Smooth muscle cell (in vitro differentiated cells): ENCODE measurements around the gene CXXC5. TPM values are rescaled to one million over a fixed set of nuclear protein-coding genes. Genes with fewer than 3 reads are reported as not detected.
"Not testable (repeated sequence)": the region's sequence is repeated elsewhere in the genome, so short reads cannot be mapped to it uniquely, and the experiment has no call there.

Source experiments
- DNase-seq: peaks from one replicate; lab custom pipeline; 2025; ENCODE audit not compliant: unreplicated experiment; lab: John Stamatoyannopoulos, UW
- H2AFZ ChIP-seq: fragments of 200-600 bp; sonication (generic); 2 replicates; pipeline ENCODE4 v1.6.0; 2016; ENCODE audit warnings: antibody characterized with exemption, low read depth, mild to moderate bottlenecking
- H3F3A ChIP-seq: fragments of 200-600 bp; sonication (generic); 2 replicates; pipeline ENCODE4 v1.6.0; 2017; ENCODE audit warnings: antibody characterized with exemption, low read depth
- H3K27ac ChIP-seq: fragments of 200-600 bp; sonication (generic); 2 replicates; pipeline ENCODE4 v1.5.1; 2016; ENCODE audit warnings: low read depth, mild to moderate bottlenecking
- H3K27me3 ChIP-seq: fragments of 200-600 bp; sonication (generic); 2 replicates; pipeline ENCODE4 v1.6.1; 2016; ENCODE audit warnings: low read depth, mild to moderate bottlenecking
- H3K36me3 ChIP-seq: fragments of 200-600 bp; sonication (generic); 2 replicates; pipeline ENCODE4 v1.5.1; 2016; ENCODE audit warnings: low read depth
- H3K4me1 ChIP-seq: fragments of 200-600 bp; sonication (generic); 2 replicates; pipeline ENCODE4 v1.5.1; 2016; ENCODE audit warnings: low read depth
- H3K4me2 ChIP-seq: fragments of 200-600 bp; sonication (generic); 2 replicates; pipeline ENCODE4 v1.6.0; 2016; ENCODE audit warnings: mild to moderate bottlenecking
- H3K4me3 ChIP-seq: fragments of 200-600 bp; sonication (generic); 2 replicates; pipeline ENCODE4 v1.5.1; 2016; ENCODE audit warnings: mild to moderate bottlenecking
- H3K79me2 ChIP-seq: fragments of 200-600 bp; sonication (generic); 2 replicates; pipeline ENCODE4 v1.6.0; 2016; ENCODE audit warnings: low read depth, mild to moderate bottlenecking
- H3K9ac ChIP-seq: fragments of 200-600 bp; sonication (generic); 2 replicates; pipeline ENCODE4 v1.6.0; 2016; ENCODE audit warnings: low read depth
- H3K9me3 ChIP-seq: fragments of 200-600 bp; sonication (generic); replicated peaks from 2 replicates; pipeline ENCODE4 v1.5.1; 2016; ENCODE audit warnings: low read depth
- H4K20me1 ChIP-seq: fragments of 200-600 bp; sonication (generic); 2 replicates; pipeline ENCODE4 v1.6.0; 2016; ENCODE audit warnings: low read depth
- WGBS: methylation state at CpG from one replicate; pipeline ENCODE4 v1.1.7; 2016; ENCODE audit warnings: low lambda C conversion rate; 5-methylcytosine and 5-hydroxymethylcytosine counted together
- polyA plus RNA-seq: library from polyadenylated mRNA; unstranded; fragments of >200 nt; fragmentation: Nextera tagmentation; extraction: Ambion mirVana; gene quantifications from 2 replicates; pipeline ENCODE4 v1.2.1, GENCODE V29; 2016
- total RNA-seq: library from RNA; depleted of rRNA; stranded (reverse); fragments of >200 nt; gene quantifications from 2 replicates; pipeline ENCODE4 v1.2.3, GENCODE V29; 2014
- TF ChIP-seq, protein P1 (sequence below): fragments of 200-600 bp; sonication (generic); IDR thresholded peaks from 2 replicates; pipeline ENCODE4 v1.5.1; 2017; ENCODE audit warnings: borderline replicate concordance, mild to moderate bottlenecking, antibody characterized with exemption; ENCODE audit not compliant: insufficient read depth, poor library complexity, severe bottlenecking

Gene CXXC5
- total and polyA plus RNA-seq, 2 experiments from 2014 or later = 85.5 to 139 TPM

DNA sequence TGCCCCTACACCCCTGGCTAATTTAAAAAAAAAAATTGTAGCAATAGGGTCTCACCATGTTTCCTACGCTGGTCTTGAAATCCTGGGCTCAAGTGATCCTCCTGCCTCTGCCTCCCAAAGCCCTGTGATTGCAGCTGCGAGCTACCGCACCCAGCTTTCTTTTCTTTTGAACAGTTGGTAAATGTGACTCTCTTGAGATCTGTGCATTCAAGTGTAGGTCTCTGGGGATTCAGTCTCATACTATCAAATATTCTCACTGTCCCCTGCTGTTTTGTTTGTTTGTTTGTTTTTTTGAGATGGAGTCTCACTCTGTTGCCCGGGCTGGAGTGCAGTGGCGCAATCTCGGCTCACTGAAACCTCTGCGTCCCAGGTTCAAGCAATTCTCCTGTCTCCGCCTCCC lies 42.3 kb upstream of the CXXC5 start:
- H3K9me3 ChIP-seq = no peaks in the 10 kb centered on the region
- H3K36me3 ChIP-seq = peaks cover 15% of the 10 kb centered on the region
- H3K4me1 ChIP-seq = no peaks in the 10 kb centered on the region
- TF ChIP-seq, protein P1, sequence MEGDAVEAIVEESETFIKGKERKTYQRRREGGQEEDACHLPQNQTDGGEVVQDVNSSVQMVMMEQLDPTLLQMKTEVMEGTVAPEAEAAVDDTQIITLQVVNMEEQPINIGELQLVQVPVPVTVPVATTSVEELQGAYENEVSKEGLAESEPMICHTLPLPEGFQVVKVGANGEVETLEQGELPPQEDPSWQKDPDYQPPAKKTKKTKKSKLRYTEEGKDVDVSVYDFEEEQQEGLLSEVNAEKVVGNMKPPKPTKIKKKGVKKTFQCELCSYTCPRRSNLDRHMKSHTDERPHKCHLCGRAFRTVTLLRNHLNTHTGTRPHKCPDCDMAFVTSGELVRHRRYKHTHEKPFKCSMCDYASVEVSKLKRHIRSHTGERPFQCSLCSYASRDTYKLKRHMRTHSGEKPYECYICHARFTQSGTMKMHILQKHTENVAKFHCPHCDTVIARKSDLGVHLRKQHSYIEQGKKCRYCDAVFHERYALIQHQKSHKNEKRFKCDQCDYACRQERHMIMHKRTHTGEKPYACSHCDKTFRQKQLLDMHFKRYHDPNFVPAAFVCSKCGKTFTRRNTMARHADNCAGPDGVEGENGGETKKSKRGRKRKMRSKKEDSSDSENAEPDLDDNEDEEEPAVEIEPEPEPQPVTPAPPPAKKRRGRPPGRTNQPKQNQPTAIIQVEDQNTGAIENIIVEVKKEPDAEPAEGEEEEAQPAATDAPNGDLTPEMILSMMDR = no peak
- no peak overlapping the region for H3K9ac ChIP-seq
- H3K79me2 ChIP-seq = peaks cover 90% of the 10 kb centered on the region
- no peak for DNase-seq
- H3F3A ChIP-seq = no peaks in the 10 kb centered on the region
- H2AFZ ChIP-seq = no peak overlapping the region
- H3K27ac ChIP-seq = no peak overlapping the region
- over 99% methylated on average over 8 of the region's 8 CpGs for WGBS
- H3K4me3 ChIP-seq = no peak overlapping the region
- H4K20me1 ChIP-seq = peaks cover 90% of the 10 kb centered on the region
- no peak overlapping the region for H3K4me2 ChIP-seq
- no peaks in the 10 kb centered on the region for H3K27me3 ChIP-seq

DNA sequence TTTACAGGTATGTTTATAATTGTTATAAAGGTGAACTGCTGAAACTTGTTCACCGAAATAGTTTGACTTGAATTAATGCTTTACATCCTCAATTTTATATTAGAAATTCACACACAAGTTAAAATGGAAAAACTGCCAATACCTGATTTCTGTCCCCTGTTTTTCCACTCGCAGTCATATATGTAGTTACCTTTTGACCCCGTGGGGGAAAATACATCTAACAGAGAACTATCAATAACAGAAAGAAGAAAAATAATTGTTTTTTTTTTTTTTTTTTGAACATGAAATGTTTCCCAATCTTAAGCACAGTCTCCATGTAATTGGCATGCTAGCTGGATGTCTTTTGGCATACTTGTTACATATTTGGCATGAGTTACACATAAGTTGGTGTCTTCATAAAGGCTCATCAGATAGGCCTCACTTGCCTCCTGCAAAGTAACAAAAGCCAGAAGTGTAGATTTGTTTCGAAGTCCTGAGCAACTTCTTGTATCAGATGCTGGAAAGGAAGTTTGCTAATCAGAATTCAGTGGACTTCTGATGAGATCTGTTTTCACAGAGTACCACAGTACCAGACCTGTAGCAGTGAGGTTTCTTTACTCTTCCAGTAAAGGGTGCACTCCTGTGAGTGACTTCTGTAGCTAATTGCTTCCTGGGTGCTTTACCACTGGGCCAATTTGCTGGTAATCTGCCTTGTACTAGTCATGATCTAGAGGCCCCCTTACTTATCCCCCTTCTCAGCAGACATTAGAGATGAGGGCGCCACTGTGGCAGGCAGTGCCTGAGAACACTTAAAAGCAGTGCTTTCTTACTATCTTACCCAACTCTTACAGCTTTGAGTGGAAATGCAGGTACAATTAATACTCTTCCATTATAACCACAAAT lies 36.2 kb upstream of the CXXC5 start:
- Histone ChIP-seq H2AFZ (no peak overlapping the region), H3K9me3 (no peaks in the 10 kb centered on the region), H3K27me3 (no peaks in the 10 kb centered on the region), H3K4me3 (no peak overlapping the region), H4K20me1 (peaks cover 85% of the 10 kb centered on the region), H3K36me3 (peaks cover 13% of the 10 kb centered on the region), H3K79me2 (peaks cover 84% of the 10 kb centered on the region), H3F3A (no peaks in the 10 kb centered on the region), H3K4me1 (no peaks in the 10 kb centered on the region), H3K9ac (no peak overlapping the region), H3K27ac (no peak overlapping the region), H3K4me2 (no peak overlapping the region)
- DNase-seq = no peak
- TF ChIP-seq, protein P1 = no peak
- 97% methylated on average over 5 of the region's 5 CpGs for WGBS

DNA sequence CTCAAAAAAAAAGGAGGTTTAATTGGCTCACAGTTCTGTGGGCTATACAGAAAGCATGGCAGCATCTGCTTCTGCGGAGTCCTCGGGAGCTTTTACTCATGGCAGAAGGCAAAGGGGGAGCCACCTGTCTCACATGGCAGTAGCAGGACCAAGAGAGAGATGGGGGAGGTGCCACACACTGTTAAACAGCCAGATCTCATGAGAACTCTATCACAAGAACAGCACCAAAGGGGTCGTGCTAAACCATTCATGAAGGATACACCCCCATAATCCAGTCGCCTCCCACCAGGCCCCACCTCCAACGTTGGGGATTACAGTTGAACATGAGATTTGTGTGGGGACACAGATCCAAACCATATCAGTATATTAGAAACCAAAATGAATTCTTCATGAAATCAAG lies 28.3 kb upstream of the CXXC5 start:
- TF ChIP-seq, protein P1 = no peak
- H3K27ac ChIP-seq = no peak overlapping the region
- H3K9me3 ChIP-seq = no peaks in the 10 kb centered on the region
- DNase-seq = no peak
- H3K4me3 ChIP-seq = no peak overlapping the region
- 97% methylated on average over 5 of the region's 5 CpGs for WGBS
- peaks cover 14% of the 10 kb centered on the region for H3F3A ChIP-seq
- peaks cover 9% of the 10 kb centered on the region for H3K36me3 ChIP-seq
- peaks cover 18% of the 10 kb centered on the region for H4K20me1 ChIP-seq
- H3K9ac ChIP-seq = no peak overlapping the region
- H2AFZ ChIP-seq = no peak overlapping the region
- H3K4me2 ChIP-seq = no peak overlapping the region
- H3K27me3 ChIP-seq = no peaks in the 10 kb centered on the region
- H3K79me2 ChIP-seq = peaks cover 13% of the 10 kb centered on the region
- no peaks in the 10 kb centered on the region for H3K4me1 ChIP-seq

DNA sequence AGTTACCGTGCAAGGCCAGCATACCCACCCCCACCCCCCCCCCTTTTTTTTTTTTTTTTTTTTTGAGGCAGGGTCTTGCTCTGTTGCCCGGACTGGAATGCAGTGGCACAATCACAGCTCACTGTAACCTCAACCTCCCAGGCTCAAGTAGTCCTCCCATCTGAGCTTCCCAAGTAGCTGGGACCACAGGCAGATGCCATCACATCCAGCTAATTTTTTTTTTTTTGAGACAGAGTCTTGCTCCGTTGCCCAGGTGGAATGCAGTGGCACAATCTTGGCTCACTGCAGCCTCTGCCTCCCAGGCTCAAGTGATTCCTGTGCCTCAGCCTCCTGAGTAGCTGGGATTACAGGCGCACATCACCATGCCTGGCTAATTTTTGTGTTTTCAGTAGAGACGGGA lies 22.8 kb upstream of the CXXC5 start:
- H3K9ac ChIP-seq, H3K9me3 ChIP-seq, H3K4me3 ChIP-seq, H3K27me3 ChIP-seq, H3K79me2 ChIP-seq, H3K27ac ChIP-seq, H2AFZ ChIP-seq, DNase-seq, H3K4me2 ChIP-seq, H3K4me1 ChIP-seq: not testable (repeated sequence)
- 91% methylated on average over 5 of the region's 5 CpGs for whole genome bisulfite sequencing
- H4K20me1 ChIP-seq = peaks cover 17% of the 10 kb centered on the region
- H3F3A ChIP-seq = peaks cover 12% of the 10 kb centered on the region
- peaks cover 10% of the 10 kb centered on the region for H3K36me3 ChIP-seq
